Stimulated activated CD4-positive, alpha-beta T cell treated with anti-CD3 and anti-CD28 coated beads, Interleukin-12 subunit alpha, Interleukin-12 subunit beta, amount 100 ng/mL, for 24 hours (primary cell): Measurements from ENCODE around the gene SLC22A7.

Experiments
- DNase-seq, 2 experiments: peaks; one replicate each; pipeline ENCODE4 v3.0.0-alpha.2; 2020; ENCODE audit warnings: low read depth in 2 of 2

Gene SLC22A7

DNA sequence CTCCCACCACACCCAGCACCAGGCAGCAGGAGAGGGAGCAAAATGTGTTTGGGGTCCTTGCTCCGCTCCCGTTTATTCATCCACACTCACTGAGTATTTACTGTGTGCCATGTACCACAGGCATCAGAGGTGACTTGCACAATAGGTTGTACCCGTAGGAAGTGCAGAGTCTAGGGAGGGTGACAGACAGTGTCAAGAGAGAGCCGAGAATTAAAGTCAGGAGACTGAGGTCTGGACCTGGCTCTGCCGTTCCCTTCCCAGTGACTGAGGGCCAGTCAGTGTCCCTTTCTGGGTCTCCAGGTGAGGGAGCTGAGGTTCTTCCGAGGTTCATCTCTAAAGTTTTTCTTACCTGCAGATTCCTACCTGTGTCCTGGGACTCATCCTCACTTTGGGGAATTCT, 32.5 kb upstream of the SLC22A7 start:
- DNase-seq = no peak

DNA sequence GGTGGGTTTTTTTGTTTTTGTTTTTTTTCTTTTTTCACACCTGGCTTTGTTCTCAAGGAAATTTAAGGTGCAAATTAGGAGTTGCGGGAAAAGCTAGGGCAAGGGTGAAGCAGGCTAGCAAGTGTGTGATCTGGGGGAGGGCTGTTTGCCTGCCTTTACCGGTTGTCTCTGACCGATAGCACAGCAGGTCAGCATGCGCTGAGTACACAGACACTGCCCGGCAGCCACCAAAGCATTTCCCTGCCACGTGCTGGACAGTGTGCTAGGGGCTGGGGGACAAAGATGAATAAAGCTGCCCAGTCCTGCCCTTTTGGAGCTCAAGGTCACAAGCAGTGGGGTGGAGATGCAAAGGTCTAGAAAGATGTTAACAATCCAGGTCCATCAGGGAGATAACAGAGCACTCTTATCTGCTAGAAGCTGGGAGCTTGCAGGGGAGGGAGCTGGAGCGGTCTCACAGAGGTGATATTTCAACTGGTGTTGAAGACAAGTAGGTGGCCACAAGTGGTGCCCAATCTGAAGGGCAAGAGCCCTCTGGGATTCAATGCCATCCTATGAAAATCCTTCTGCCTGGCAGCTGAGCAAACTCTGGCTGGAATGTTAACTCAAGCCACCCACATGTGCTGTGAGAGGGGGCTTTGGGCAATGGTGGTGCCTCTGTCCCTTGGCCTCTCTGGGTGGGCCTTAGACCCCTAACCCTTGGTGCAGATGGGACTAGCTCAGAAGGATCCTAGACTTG, 30.3 kb upstream of the SLC22A7 start:
- no peak for DNase-seq

DNA sequence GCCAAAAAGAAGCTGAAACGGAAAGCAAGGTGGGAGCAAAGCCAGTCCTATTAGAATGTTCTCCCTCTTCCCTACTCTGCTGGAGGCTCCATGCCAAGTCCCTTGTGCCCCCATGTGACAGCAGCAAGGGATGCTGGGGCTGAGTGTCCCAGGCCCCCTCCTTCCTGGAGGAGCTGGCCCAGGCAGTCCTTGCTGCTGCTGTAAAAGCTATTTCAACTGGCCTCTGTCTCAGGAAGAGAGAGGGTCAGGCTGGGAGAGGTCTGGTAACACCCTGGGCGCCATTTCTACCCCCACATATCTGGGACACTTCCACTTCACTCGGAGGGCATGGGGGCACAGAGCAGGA, 29.7 kb upstream of the SLC22A7 start:
- DNase-seq = no peak

DNA sequence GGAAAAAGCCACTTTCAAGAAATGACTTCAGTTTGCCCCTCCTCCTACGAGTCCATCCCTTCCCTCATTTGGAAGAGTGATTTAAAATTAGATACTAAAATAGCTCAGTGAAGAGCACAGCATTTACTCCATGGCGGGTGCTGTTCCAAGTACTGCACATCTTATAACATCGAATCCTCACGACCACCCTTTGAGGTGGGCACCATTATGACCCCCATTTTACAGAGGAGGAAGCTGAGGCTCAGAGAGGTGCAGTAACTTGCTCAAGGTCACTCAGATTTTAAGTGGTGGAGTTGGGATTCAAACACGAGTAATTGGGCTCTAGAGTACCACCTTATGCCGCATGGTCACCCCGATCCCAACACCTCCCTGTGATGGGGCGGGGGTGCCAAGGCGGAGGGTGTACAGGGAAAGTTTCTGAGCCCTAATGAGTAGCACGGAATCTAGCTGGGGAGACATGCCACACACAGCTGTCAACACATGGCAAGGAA, 29.2 kb upstream of the SLC22A7 start:
- no peak for DNase-seq

DNA sequence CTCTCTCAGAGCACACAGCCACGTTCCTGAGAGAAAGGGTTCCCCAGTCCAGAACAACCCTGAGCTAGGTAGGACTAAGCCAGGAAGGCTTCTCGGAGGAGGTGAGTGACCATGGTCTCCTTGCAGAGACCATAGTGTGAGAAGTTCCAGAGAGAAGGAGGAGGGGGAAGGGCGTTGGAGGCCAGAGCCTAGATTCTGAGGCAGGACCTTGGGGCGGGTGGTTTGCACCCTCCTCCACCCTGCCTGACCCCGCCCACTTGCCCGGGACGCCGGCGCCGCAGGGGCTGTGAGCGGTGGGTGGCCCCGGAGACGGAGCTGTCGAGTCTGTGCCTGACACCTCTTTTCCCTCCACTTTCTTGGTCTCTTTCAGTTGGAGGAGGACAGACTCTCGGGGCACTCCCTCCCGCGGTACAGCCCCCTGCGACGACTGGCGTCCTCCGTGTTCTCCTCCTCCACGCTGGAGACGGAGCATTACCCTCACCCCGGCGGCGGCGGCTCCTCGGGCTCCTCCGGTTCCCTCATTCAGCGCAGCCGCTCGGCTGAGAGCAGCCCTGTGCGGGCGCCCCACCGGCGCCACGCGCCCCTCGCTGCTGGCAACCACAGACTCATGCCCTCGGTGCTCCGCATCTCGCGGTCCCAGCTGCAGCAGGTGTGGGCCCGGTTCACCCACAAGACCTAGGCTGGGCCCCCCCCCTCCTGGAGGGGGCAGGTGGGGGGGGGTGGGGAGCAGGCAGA, 28.6 kb upstream of the SLC22A7 start:
- DNase-seq = peak in 1 of 2 experiments; percentile 30

DNA sequence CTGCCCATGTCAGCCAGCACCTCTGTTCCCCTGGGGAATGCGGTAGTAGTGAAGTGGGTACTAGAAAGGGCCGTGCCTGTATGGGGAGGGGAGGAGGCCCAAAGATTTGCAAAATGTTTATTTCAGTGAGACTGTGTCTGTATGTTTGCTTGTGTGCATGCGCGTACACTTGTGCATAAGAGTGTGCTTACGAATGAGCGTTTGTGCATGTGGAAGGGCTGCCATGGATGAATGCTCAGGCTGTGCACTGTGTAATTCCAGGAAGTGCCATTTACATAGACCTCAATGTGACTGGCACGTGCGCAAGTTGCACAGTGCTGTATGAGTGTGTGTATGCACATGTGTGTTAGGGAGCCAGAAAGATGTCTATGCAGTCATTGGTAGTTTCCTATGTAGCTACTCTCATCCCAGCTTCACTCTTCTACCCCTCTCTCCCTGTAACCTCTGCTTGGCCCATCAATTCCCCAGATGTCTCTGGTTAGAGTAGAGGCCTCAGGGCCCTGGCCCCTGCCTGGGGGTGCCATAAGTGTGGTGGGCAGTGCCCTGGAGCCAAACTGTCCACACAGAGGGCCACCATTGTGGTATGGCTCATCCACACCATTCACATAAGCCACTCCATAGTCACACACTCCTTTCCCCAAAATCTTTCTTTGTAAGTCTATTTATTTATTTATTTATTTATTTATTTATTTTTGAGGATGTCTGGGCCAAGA, 26.8 kb upstream of the SLC22A7 start:
- DNase-seq = no peak

DNA sequence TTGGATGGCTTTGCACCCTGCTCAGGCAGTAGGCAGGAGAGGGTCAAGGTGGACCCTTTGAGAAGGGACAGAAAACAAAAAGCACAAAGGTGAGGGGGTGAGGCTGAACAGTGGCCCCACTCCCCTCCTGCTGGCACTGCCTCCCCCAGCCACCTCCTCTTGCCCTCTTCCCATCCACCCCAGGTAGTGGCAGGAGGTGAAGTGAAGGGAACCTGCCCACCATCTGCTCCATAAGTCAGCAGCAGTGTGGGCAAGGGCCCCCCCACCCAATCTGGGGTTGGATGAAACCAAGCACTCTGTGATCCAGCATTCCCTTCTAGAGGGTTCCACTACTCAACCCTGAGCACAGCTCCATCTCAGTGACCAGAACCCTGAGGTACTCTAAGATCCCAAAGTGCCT, 26.1 kb upstream of the SLC22A7 start:
- no peak for DNase-seq

DNA sequence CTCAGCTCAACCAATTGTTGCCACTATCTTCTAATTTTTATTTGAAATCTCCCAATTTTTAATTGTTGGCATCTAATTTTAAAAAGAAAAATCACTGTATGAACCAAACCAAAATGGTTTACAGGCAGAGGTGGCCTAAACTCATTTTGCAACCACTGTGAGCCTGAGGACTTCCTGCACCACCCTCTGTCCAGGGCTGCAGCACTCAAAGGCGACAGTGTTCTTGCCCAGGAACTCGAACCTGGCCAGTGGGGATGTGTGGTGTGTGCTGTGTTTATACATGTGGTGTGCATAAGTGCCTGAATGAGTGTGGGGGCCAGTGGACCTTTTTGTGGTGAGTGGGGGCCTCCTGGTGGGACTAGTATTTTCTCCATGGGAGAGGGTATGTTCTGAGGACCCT, 24.4 kb upstream of the SLC22A7 start:
- no peak for DNase-seq

DNA sequence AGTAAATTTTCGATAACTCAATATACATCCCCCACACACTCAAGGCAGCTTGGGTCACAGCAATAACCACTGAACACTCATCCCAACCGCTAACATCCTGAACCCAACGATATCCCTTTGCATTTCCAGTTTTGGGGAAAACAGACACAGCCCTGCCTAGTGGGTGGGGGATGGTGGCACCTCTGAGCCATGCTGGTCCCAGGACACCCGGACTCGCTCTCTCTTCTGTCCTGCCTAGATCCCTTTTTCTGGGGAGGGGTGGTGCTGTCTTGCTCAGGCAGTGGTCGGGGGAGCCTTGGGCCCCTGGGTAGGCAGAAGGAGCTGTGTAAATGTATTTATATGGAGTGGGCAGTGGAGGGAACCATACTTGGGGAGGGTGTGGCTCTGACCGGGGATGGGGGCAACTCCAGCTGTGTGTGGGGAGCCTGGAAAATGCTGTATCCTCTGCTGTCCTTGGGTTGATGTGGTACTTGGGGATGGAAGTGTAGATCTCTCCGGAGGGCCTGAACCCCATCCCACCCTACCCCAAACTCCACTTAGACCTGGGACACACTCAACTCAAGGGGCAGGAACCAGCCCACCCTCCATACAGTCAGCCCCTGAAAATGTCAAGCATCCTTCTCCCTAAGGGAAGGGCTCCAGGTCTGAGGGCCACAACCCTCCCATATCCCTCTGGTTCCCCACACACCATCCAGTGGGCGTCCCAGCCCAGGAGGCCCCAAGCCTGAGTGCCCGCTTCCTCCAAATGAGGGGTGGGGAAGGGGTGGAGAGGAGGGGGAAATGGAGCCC, 23.7 kb upstream of the SLC22A7 start:
- no peak for DNase-seq

DNA sequence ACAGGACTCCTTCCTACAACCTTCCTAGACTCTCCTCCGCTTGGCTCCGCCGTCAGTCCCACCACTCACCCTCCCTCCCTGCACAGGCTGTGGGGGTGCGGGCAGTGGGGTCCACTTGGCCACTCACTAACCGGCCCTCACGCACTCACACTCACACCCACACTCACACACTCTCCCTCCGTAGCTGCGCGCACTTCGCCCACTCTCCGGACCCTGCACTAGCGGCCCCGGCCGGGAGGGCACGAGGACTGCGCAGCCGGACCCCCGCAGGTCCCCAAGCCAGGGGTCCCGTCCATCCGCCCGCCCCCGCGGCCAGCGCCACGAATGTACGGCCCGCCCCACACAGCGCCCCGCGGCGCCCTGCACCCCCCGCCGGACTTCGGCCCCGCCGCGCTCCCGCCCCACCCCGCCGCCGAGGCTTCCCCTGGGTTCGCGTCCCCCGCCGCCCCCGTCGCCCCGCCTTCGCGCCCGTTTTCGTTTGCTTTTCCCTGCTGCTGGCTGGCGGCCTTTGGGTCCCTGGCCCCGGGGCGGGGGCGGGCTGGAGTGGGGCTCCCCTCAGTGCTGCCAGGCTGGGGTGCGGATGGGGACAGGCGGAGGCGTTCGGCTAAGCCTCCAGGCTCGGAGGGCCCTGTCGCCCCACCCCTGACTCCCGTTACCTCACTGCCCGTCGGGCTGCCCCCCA, 23.0 kb upstream of the SLC22A7 start:
- peak in 1 of 2 experiments; percentile 25 for DNase-seq

DNA sequence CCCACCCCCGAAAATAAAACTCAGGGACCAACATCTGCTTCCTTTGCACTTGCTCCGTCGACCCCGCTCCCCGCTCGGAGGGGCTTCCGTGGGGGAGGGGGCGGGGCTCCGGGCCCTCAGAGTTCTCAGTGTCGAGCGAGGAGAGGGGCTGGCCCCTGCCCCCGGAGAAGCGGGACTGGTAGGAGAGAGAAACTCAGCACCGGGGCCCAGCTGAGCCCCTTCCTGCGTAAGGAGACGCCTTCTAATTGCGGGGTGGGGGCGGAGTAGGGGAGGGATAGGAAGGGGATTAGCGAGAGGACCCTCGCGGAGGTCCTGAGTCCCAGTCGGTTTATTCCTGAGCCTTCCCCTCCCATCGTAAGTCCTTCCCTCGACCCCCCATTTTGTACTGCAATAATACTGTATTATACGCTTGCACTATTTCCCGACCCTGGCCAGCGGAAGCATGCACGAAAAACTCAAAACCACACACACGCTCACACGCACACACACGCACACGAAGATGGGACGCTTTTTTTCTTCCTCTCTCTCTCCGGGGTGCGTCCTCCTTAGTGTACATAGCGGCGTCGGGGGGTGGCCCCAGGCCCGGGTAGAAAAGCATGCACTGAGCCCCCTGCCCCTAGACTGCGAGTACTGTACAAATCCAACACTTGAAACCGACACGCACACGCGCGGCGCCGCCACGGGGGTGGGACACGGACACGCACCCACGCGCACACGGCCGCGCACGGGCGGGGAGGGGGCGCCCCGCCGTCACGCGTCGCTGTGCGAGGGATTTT, 22.1 kb upstream of the SLC22A7 start:
- peak in 1 of 2 experiments; percentile 12 for DNase-seq

DNA sequence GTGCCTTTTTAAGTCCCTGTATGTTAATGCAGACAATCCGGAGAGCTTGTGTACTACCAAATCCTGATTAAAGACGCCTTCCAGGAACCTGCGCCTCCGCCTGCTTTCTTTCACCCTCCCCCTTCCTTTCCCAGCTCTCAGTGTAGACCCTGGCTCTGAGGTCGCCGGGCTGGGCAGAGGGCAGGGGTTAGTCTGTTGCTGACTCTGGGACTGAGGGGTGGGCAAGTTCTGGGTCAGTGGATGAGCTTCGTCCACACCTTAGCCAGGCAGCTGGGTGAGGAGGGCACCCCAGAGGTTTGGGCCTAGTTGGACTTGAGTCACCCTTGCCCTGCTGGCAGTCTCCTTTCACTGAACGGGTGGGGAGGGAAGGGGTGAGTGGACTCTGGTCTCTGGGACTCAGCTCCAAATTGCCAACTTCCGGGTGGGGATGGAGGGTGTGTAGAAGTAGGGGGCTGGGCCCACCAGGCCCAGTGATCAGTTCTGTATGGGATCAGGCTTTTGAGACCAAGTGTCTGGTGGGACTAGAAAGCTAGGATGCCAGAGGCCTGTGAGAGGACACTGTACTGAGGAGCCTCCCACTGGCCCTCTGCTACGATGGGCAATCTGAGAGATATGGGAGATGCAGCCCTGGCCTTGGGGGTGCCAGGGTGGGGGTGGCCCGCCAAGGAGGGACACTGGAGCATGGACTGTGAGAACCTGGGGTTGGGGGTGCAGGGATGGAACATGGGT, 21.3 kb upstream of the SLC22A7 start:
- no peak for DNase-seq

DNA sequence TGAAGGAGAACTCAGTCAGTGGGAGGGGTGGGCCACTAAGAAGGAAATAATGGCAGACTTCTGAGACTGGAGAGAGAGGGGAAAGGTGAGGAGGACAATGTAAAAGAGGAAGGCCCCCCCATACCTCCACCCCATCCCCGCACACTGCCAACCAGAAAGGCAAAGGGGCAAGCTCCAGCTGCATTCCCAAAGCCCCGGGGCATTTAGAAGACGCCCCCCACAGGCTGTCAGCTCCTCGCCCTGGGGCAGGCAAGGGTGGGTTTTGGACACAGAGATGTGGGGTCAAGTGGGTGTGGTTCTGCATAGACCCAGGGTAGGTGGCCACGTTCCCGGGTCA, 20.8 kb upstream of the SLC22A7 start:
- DNase-seq = no peak

DNA sequence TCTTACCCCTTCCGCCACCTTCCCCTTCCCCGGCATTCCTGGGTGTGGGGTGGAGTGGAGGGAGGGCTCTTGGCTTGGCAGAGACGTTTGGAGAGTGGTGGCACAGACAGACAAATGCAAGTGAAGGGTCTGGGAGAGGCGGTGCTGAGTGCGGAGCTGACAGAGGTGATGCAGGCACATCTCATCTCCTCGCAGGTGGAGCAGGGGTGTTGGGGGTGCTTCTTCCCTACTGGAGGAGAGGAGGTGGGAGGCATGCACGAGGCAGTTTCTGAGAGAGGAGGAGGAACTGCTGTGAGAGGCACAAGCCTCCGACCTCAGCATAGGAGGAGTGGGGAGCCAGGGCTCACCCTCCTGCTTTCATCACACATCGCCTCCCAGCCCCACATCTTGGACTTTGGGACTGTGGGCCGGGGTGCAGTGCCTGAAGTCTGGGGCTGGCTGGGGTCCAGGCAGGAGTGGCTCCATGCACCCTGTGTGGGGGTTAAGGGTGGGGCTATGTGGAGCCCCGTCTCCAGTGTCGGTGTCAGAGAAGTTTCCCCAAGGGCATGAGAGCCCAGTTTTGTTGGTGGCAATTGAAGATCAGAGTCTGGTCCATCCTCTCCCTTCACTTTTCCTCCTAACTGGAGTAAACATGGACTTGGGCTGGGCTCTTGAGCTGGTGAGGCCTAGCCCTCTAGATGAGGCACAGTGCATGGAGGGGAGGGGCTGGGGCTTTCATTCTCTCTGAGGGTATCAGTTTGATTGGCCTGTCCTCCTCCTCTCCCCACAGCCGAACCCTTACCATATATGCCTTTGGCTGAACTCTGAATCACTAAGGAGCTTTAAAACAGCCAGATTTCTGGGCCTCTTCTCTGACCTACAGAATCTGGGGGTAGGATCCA, 20.2 kb upstream of the SLC22A7 start:
- DNase-seq = no peak

DNA sequence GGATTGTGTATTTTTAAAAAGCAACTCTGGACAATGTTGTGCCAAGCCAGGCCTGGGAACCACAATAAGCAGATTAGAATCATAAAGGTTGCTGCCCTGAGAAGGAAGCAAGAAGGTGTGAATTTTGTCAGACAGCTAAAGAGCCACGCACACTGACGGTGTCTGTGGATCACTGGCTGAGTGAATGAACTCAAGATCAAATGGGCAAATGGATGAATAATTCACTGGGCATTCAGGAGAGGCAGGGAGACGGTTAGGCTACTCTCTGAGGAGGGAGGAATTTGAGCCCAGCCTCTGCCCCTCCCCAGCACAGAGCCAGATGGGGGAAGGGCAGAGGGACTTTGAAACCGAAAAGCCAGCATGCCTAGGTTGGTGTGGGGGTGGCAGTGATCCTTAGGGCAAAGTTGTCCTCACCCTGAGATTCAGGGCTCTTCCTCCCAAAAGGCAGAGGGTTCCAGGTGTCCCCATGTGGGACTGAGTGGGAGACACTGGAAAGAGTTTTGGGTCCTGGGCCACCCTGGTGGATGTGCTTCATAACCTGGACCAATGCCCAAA, 19.5 kb upstream of the SLC22A7 start:
- DNase-seq = no peak

DNA sequence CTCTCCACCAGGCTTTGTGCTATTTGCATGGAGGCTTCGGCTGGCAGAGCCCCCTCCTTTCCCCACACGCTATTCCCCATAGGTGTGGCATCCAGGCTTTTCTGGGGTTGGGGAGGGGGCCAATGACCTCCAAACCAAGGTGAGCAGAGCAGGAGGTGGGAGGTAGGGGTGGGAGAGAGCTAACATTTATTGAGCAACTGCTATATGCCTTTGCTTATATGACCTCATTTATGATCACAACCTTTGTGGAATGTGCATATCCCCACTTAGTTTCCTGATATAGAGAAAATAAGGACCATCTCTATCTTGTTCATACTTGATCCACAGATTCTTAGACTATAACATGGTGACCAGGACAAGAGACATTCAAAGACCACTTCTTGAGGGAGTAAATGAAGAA, 17.8 kb upstream of the SLC22A7 start:
- no peak for DNase-seq

DNA sequence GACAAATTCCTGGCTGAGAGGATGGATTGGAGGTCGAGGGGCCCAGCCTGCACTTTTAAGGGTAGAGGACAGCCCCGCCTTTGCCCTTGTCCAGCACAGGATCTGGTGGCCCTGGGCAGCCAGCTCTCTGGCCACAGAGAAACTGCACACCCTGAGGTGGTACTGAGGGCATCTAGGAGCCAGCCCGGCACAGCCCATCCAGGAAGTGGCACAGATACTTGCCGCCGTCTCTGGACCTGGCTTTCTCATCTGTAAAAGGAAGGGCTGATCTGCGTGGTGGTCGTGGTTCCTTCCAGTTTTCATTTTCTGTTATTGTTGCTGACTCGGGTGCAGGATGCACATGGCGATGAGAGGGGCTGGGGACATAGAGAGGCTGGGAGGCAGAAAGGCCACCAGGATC, 16.0 kb upstream of the SLC22A7 start:
- no peak for DNase-seq

DNA sequence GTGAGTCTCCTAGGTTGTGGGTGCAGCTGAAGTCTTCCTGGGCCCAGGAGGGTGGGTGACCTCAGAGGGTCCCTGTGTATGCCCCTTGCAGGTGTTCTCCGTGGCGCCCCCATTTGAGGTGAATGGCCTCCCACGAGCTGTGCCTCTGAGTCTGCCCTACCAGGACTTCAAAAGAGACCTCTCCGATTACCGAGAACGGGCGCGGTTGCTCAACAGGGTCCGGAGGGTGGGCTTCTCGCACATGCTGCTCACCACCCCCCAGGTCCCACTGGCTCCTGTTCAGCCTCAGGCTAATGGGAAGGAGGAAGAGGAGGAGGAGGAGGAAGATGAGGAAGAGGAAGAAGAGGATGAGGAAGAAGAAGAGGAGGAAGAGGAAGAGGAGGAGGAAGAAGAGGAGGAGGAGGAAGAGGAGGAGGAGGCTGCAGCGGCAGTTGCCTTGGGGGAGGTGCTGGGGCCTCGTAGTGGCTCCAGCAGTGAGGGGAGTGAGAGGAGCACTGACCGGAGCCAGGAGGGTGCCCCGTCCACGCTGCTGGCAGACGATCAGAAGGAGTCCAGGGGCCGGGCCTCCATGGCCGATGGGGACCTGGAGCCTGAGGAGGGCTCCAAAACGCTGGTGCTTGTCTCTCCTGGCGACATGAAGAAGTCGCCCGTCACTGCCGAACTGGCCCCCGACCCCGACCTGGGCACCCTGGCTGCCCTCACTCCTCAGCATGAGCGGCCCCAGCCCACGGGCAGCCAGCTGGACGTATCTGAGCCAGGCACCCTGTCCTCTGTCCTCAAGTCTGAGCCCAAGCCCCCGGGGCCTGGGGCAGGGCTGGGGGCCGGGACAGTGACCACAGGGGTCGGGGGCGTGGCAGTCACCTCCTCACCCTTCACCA, 15.2 kb upstream of the SLC22A7 start:
- no peak for DNase-seq
